GM19238 (cell line): Measurements from ENCODE around the gene PITX2.
"Not testable (repeated sequence)": the region's sequence is repeated elsewhere in the genome, so short reads cannot be mapped to it uniquely, and the experiment has no call there.

ENCODE experiments used
- DNase-seq: peaks from one replicate; pipeline ENCODE4 v3.0.0; 2011; ENCODE audit warnings: low spot score; ENCODE audit not compliant: insufficient read length

The PITX2 gene

DNA sequence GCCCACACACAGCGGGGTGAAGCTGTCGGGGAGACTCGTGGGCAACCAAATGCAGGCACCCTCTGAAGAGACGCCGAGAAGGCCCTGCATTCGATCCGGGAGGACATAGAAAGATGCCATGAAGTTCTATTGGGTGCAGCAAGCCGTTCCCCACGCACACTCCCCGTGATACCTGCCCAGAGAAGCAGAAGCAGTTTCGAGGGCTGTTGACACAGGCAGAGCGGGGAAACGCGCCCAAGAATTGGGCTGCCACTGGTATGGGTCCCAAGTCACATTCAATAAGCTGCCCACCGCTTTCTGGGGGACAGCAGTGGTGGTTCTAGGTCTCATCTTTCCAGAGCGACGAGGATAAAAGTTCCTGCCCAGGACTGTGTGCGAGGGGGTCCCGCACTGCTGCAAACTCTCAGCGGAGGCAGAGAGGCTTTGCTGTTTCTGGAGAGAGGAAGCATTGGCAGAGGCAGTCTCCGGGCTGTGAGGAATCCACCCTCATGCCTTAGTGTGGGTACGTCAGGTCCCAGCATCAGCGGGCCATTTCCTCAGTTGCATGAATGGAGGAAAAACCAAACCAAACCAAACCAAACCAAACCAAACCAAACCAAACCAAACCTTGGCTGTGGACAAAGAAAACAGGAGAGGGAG, 10.1 kb downstream of the PITX2 start:
- no peak for DNase-seq

DNA sequence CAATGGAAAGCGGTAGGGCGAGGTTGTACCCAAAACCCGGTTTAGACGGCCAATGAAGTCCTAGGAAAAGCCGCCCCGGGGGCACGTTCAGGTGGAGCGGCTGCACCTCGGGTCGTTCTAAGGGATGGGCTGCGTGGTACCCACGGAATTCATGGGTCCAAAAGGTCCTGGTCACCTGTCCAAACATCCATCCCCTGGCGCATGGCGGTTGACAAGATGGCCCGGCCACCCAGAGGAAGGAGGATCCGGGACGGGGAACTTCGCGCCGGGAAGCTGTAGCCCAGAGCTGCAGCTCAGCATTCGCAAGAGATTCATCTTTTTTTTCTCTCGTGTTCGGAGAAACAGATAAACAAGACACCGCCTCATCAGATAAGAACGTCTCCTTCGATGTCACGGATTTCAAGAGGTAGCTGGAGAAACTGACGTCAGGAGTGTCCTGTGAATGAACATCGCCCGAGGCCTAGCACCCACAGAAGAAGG, 10.9 kb downstream of the PITX2 start:
- DNase-seq: no peak

DNA sequence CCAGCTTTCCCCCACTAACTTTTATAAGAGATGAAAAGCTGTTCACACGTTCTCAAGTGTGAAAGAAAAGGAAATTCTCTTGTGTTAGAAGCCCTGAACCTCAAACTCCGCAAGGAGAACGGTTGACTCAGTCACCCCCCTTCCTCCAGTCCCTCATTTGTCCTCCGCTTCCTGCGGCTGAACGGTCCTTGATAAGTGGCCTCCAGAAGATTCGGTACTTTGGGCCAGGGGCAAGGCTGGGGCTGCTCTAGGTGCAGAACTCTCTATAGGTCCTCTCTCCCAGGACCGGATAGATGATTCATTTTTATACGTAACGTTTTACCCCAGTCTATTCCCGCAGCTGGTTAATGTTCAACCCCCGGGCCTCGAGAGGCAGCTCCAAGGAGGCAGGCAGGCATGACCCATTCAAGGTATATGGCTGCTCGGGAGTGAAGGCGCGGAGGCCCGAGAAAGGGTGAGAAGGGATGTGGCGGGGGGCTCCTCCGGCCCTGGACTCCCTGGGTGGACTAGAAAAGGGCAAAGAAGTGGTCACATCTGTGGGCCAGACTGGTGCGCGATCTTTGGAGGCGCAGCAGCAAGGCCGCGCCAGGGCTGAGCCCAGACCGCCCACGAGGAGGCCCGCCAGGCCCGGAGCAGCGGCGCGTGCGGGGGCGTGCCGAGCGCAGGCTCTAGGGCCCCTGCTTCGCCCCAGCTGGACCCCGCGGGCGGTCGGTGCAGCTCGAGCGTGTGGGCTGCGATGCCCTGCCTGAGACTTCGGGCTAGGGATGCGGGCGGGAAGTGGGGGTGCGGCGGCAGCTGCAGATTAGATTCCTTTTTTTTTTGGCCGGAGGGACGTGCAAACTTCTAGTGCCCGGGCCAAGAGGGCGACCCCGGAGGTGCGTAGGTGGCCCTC, 11.7 kb downstream of the PITX2 start:
- peak; percentile 50 for DNase-seq

DNA sequence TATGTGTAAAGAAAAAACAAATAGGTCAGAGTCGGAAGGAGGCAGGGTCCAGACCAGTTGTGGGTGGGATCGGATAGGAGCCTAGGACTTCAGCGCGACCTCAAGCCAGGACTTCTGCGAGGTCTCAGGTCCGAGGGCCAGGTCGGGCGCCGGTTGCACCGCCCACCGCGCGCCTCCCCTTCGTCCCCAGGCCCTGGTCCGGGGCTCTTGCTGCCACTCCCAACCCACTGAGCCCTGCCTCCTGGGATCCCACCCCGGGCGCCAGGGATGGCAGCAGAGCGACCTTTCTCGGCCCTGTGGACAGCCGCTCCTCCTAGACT, 12.3 kb downstream of the PITX2 start:
- no peak for DNase-seq

DNA sequence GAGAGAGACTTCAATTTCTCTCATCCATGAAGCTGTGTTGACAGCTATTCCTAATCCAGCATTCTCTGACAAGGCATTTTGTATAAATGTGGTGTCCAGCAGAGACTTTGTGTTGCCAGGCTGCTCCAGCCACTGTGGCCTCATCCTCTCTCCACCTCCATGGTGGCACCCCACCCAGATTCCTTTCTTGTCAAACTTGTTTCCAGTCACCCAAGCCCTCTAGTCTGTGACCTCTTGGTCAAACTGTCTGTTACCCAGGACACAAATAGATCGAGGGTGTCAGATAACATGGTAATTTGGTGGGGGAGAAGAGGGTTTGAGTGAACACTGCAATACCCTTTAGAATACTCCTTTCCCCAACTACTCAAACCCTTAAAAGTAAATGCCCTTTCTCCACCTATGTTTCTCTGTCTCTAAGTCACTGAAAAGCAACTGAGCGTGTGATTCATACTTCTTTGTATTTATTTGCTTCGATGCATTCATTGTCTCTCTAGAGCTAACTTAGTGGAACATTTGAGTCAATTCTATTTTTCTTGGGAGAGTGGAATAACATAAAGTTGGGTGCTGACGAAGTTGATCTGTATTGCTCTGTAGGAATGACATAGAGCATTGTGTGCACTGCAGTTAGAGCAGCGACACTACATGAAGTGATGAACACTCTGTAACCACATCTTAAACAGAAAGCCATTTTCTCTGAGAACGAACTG, 13.7 kb downstream of the PITX2 start:
- no peak for DNase-seq

DNA sequence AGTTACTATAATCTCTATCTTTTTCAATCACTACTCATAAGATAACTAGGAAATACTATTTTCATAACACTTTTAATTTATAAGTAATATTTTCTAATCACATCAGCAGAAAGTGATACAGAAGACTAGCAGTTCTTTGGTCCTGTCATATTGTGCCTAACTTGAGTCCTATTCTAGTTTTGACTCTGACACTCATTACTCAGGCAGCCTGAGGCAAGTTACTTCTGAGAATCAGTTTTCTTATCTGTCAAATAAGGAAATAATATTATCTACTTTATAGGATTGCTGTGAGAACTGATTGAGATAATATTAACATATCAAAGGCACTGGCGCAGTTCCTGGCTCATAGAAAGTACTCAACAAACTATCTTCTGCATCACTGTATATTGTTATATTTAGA, 17.8 kb downstream of the PITX2 start:
- no peak for DNase-seq

DNA sequence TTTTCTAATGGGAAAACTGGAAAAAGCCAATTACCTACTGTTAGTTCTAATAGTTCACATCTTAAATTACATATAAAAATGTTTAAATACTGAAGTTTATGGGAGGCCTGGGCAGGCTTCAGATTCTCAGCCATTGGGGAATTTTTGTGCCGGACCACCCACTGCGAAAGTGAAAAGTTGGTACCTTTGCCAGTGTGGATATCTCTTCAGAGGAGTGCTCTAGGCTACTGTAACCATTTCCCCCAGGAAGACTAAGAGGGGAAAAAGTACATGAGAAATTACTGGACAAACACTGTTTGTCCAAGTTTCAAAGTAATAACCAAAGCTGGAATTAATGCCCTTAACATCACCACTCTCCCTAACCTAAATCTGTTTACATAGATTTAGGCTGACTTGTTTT, 20.8 kb downstream of the PITX2 start:
- no peak for DNase-seq

DNA sequence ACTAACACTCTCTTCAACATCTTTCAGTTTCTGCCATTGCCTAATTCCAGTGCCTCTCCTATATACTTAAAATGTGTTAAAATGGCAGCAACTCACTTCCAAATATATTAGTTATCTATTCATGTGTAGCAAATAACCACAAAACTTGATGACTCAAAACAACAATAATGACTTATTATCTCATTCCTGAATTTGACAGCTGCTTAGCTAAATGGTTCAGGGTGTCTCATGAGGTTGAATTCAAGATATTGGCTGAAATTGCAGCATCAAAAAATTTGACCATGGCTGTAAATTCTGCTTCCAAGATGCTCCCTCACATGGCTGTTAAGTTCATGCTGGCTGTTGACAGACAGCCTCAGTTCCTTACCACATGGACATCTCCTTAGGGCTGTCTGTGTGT, 25.3 kb downstream of the PITX2 start:
- no peak for DNase-seq

DNA sequence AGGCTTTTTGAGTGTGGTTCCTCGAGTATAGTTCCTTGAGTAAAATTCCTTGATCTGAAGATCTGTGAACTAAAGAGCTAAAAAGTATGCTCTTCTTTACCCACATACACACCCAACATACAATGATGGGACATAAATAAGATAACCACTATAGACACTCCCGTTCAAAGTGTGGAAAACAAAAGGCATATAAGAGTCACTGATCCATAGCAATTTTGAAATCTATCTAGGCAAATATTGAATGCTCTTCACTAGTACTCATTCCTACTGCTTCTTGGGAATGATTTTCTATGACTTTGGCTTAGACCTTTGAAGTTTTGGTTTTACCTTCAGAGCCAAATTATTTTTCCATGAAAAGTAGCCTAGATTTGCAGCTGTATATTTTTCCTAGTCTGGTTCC, 26.4 kb downstream of the PITX2 start:
- no peak for DNase-seq

DNA sequence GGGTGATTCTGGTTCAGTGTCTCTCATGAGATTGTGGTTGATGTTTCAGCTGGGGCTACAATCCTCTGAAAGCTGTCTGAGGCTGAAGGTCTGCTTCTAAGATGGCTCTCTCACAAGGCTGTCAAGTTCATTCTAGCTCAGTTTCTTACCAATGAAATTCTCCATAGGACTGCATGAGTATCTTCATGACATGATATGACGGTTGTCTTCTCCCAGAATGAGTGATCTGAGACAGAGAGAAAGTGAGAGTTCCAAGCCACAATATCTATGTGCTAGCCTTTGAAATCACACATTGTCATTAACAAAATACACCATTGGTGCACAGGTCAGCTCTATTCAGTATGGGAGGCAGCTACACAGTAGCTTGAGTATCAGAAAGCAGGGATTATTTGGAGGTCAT, 27.3 kb downstream of the PITX2 start:
- DNase-seq: no peak

DNA sequence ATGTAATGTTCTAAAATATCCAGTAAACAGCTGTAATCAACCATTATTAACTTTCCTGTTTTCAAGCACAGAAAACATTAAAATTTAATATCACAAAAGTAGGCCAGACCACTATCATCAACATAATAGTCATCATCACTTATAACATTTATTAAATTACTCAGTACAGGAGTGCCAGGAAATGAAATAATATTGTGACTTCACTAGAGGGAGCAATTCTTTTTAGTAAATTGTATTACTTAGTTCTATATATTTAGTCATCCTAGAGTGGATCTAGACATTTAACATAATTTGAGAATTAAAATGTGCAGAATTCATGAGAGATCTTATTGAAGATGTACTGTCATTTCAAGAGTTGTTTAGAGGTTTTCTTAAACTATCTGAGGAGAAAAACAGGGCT, 33.6 kb downstream of the PITX2 start:
- DNase-seq: no peak

DNA sequence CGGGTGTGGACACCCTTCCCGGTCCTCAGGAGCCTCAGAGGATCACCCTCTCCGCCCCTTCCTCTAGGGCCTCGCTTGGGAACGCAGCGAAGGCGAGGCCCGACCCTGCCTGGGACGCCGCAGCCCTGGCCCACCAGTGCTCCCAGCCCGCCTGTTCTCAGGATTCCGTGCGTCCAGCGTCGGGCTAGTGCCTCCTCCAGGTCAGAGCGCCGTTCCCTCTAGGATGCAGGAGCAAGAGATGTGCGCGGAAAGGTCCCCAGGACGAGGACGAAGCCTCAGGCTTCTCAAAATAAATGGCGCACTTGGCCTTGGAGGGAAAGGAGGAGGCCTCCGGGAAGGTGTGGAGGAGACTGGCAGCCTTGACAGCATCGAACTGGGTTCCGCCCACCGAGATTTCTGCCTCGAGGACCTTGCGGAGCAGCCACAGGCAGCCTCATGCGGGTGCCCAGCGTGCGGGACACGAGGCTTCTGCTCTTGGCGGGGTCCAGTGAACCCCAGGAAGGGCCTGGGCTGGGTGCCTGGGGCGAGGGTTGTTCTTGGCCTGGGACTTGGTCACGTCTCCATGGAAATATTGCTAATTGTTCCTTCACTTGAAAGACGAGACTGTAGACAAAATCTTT, 35.1 kb downstream of the PITX2 start:
- no peak for DNase-seq

DNA sequence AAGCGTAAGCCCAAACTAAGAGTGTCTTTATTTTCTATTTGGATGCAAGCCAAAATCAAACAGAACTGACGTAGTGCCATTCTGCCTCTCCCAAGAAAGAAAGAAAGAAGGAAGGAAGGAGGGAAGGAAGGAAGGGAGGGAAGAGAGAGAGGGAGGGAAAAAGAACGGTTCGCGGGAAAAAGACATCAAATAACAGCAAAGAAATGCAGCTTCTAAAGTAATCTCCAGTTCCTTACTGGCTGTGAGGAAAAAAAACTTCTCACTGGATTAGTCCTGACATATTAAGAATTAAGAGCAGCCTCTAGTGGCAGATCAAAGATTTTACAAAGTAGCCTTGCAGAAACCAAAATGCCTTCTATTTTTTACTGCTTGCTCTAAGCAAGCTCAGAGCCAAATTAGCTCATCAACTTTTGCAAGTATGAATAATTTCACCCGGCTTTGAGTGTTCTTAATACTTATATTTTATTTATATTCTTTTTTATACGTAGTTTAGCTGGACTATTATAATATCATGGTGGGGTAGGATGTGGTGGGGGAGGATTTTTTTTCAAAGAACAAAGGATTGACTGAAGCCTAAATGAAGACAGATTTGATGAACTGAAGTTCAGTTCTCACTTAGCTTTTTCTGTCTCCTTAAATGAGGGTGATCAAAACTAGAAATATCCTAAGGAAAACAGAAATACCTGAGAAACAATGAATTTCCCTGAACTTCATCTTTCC, 36.6 kb downstream of the PITX2 start:
- DNase-seq: no peak

DNA sequence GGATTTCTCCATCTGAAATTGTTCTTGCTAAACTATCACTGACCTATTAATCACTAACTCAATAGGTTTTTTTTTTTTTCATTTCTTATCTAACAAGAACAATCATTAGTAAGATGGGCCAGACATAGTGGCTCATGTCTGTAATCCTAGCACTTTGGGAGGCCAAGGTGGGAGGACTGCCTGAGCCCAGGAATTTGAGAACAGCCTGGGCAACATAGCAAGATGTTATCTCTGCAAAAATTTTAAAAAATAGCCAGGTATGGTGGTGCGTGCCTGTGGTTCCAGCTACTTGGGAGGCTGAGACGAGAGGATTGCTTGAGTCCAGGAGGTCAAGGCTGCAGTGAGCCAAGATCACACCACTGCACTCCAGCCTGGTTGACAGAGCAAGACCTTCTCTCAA, 46.2 kb downstream of the PITX2 start:
- not testable (repeated sequence) for DNase-seq
